Gastroesophageal sphincter (tissue), 4 donors: ENCODE results near the gene FBXL3. TPM values are rescaled to one million over a fixed set of nuclear protein-coding genes. Genes with fewer than 3 reads are reported as not detected.

ENCODE experiments used
- ATAC-seq: fragments of 150-250 bp; one replicate; pipeline ENCODE4 v1.9.1; 2016; ENCODE audit warnings: mild to moderate bottlenecking, moderate library complexity
- H3K27ac ChIP-seq, 4 donors: fragments of 200-600 bp; sonication (generic) in 3 of 4; 1 replicate in 3 of 4; 2 replicates in 1 of 4; pipeline ENCODE4 v1.5.1; 2016 to 2019
- H3K27me3 ChIP-seq: fragments of 200-600 bp; sonication (generic); one replicate; pipeline ENCODE4 v1.5.1; 2019
- H3K36me3 ChIP-seq, 2 donors: fragments of 200-600 bp; sonication (generic); one replicate each; pipeline ENCODE4 v1.5.1; 2019; ENCODE audit warnings: control low read depth in 1 of 2
- H3K4me1 ChIP-seq, 3 donors: fragments of 200-600 bp; sonication (generic); 1 replicate in 2 of 3; 2 replicates in 1 of 3; pipeline ENCODE4 v1.5.1; 2016 to 2019; ENCODE audit warnings: control low read depth in 2 of 3
- H3K4me3 ChIP-seq, 2 donors: fragments of 200-600 bp; sonication (generic); one replicate each; pipeline ENCODE4 v1.5.1; 2019; ENCODE audit warnings: mild to moderate bottlenecking in 1 of 2, moderate library complexity in 1 of 2
- H3K9me3 ChIP-seq, 3 donors: fragments of 200-600 bp; sonication (generic); one replicate each; pipeline ENCODE4 v1.5.1; 2017 to 2019; ENCODE audit warnings: control low read depth in 2 of 3
- CTCF ChIP-seq, 4 experiments: fragments of 200-600 bp in 2 of 4; fragments of 450-650 bp in 2 of 4; sonication (generic) in 1 of 4; IDR thresholded peaks; one replicate each; pipeline ENCODE4 v1.5.1; 2017 to 2019; ENCODE audit warnings: antibody characterized with exemption in 4 of 4, mild to moderate bottlenecking in 2 of 4, moderate library complexity in 2 of 4
- EP300 ChIP-seq: sonication (generic); formaldehyde crosslinking; IDR thresholded peaks from one replicate; pipeline ENCODE4 v1.6.1; 2017; ENCODE audit warnings: antibody characterized with exemption, mild to moderate bottlenecking
- POLR2A ChIP-seq, 2 donors: fragments of 450-650 bp; IDR thresholded peaks; one replicate each; pipeline ENCODE4 v1.6.1; 2017; ENCODE audit warnings: antibody characterized with exemption in 2 of 2, mild to moderate bottlenecking in 2 of 2, moderate library complexity in 1 of 2
- POLR2AphosphoS5 ChIP-seq: sonication (generic); formaldehyde crosslinking; IDR thresholded peaks from one replicate; pipeline ENCODE4 v1.6.1; 2017; ENCODE audit warnings: antibody characterized with exemption
- WGBS, 2 donors: methylation state at CpG; one replicate each; pipeline ENCODE4 v1.1.5; 2018; ENCODE audit warnings: low coverage in 1 of 2; 5-methylcytosine and 5-hydroxymethylcytosine counted together
- total RNA-seq, 4 donors: library from RNA; depleted of rRNA; stranded (reverse); fragments of >200 nt; gene quantifications; one replicate each; pipeline ENCODE4 v1.1.0, GENCODE V29; 2016

The FBXL3 gene
- total RNA-seq, 4 donors from 2014 or later = 76.5 to 114 (median 87.0) TPM

DNA sequence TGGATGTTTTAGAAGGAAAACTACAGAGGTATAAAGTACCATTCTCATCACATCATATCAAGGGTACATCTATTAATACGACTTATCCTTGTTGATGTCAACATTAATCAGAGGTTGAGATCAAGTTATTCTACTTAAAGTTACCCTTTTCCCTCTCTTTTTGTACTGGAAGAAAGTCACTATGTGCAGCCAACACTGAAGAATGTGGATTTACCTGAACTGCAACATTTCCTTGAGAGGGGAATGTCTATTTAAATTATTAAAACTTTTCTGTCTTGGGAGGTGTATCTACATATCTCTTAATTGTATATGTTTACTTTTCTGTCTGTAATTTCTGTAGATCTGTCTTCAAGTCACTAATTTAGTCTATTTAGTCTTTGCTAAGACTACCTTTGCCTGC is 2.5 kb upstream of the FBXL3 start:
- Histone ChIP-seq H3K36me3 (no peaks in the 10 kb centered on the region), H3K27ac (no peak overlapping the region), H3K9me3 (no peaks in the 10 kb centered on the region), H3K4me1 (peaks cover 2 to 20% (median 4%) of the 10 kb centered on the region in 3 donors), H3K4me3 (no peak overlapping the region), H3K27me3 (no peaks in the 10 kb centered on the region)
- WGBS, 2 donors = 86 to 100% methylated on average over 1 of the region's 1 CpG
- ATAC-seq = no peak
- TF ChIP-seq POLR2A (IDR thresholded peaks at IDR 0.05) (no peak), CTCF (IDR thresholded peaks at IDR 0.05) (no peak), POLR2AphosphoS5 (no peak), EP300 (no peak)

DNA sequence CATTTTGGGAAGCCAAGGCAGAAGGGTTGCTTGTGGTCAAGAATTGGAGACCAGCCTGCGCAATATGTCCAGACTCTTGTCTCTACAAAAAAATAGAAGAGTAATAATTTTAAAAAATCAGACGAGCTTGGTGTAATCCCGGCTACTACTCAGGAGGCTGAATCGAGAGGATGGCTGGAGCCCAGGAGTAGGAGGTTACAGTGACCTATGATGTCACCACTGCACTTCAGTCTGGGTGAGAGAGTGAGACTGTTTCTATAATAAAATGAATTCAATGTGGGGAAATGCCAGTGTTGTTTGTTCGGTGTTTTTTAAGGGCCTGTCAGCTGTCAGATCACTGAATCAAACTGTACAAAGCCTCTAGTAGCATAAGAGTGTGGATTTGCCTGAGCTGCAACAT is 1.2 kb upstream of the FBXL3 start:
- H3K9me3 ChIP-seq = no peaks in the 10 kb centered on the region
- H3K36me3 ChIP-seq = no peaks in the 10 kb centered on the region
- H3K4me3 ChIP-seq = peak overlapping the region in 1 of 2 donors; percentile 88
- TF ChIP-seq CTCF (IDR thresholded peaks at IDR 0.05) = no peak
- no peak for TF ChIP-seq EP300
- no peak for TF ChIP-seq POLR2AphosphoS5
- TF ChIP-seq POLR2A (IDR thresholded peaks at IDR 0.05) = no peak
- ATAC-seq = no peak
- peak overlapping the region in 3 of 4 donors; percentile 99 to 100 (median 100) for H3K27ac ChIP-seq
- 43 to 60% methylated on average over 5 of the region's 5 CpGs for WGBS, 2 donors
- peaks cover 2 to 32% (median 4%) of the 10 kb centered on the region in 3 donors for H3K4me1 ChIP-seq
- no peaks in the 10 kb centered on the region for H3K27me3 ChIP-seq

GRCh38 chr13:77026255-77026860 is 601 bp downstream of the FBXL3 start:
- Histone ChIP-seq H3K27me3 (no peaks in the 10 kb centered on the region), H3K9me3 (no peaks in the 10 kb centered on the region), H3K4me1 (peaks cover 10 to 50% (median 14%) of the 10 kb centered on the region in 3 donors), H3K4me3 (peak overlapping the region; percentile 72 to 88), H3K27ac (peak overlapping the region; percentile 87 to 100 (median 100)), H3K36me3 (no peaks in the 10 kb centered on the region)
- ATAC-seq = peak; percentile 79
- TF ChIP-seq CTCF (IDR thresholded peaks at IDR 0.05) = peak in 1 of 4 experiments; percentile 17
- peak in 1 of 2 donors; percentile 17 for TF ChIP-seq POLR2A (IDR thresholded peaks at IDR 0.05)
- peak; percentile 72 for TF ChIP-seq POLR2AphosphoS5
- TF ChIP-seq EP300 = no peak
- WGBS, 2 donors = 0% methylated on average over 6 to 7 of the region's 62 CpGs

DNA sequence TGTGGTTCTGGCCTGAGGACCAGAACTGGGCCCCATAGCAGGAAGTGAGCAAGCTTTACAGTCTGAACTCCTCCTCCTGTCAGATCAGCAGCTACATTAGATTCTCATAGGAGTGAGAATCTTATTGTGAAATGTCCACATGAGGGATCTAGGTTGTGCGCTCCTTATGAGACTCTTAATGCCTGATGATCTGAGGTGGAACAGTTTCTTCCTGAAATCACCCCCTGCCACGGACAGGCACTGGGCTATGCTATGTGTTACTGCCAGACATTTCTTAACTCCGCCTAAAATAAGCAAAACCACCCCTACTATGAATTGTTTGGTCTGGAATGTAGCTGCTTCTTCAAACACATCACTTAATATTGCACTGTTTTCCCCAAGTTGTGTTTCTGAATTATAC is 4.6 kb downstream of the FBXL3 start:
- ATAC-seq = no peak
- Histone ChIP-seq H3K27ac (peak overlapping the region; percentile 20 to 67 (median 26)), H3K4me1 (peaks cover 19 to 77% (median 26%) of the 10 kb centered on the region in 3 donors), H3K4me3 (no peak overlapping the region), H3K36me3 (peaks cover 0 to 11% of the 10 kb centered on the region in 2 donors), H3K9me3 (no peaks in the 10 kb centered on the region), H3K27me3 (no peaks in the 10 kb centered on the region)
- no peak for TF ChIP-seq CTCF (IDR thresholded peaks at IDR 0.05)
- TF ChIP-seq POLR2A (IDR thresholded peaks at IDR 0.05) = no peak
- TF ChIP-seq EP300 = no peak
- no peak for TF ChIP-seq POLR2AphosphoS5
- WGBS, 2 donors = 26 to 39% methylated on average over 3 of the region's 3 CpGs

GRCh38 chr13:77019756-77020155 is 7.2 kb downstream of the FBXL3 start:
- ATAC-seq = no peak
- Histone ChIP-seq H3K27ac (no peak overlapping the region), H3K4me3 (no peak overlapping the region), H3K9me3 (no peaks in the 10 kb centered on the region), H3K4me1 (peaks cover 30 to 96% (median 32%) of the 10 kb centered on the region in 3 donors), H3K27me3 (no peaks in the 10 kb centered on the region), H3K36me3 (peaks cover under 1 to 34% of the 10 kb centered on the region in 2 donors)
- TF ChIP-seq EP300 = no peak
- no peak for TF ChIP-seq POLR2AphosphoS5
